MM.1S (cell line): ENCODE results near the gene TAPT1.

Source experiments
- DNase-seq: peaks from one replicate; pipeline ENCODE4 v3.0.0-alpha.2; 2015
- H2AFZ ChIP-seq: fragments of 300-600 bp; sonication (generic); 2 replicates; pipeline ENCODE4 v1.6.0; 2016; ENCODE audit warnings: antibody characterized with exemption, low read length
- H3F3A ChIP-seq: fragments of 300-600 bp; sonication (generic); 2 replicates; pipeline ENCODE4 v1.6.1; 2016; ENCODE audit warnings: mild to moderate bottlenecking, antibody characterized with exemption, low read length, moderate library complexity, mixed read lengths; ENCODE audit not compliant: insufficient read depth
- H3K27ac ChIP-seq: fragments of 300-600 bp; sonication (generic); 2 replicates; pipeline ENCODE4 v1.5.1; 2016; ENCODE audit warnings: mild to moderate bottlenecking, low read length
- H3K27me3 ChIP-seq: fragments of 300-600 bp; sonication (generic); replicated peaks from 2 replicates; pipeline ENCODE4 v1.6.0; 2016; ENCODE audit warnings: low read length; ENCODE audit not compliant: insufficient read depth
- H3K36me3 ChIP-seq: fragments of 300-600 bp; sonication (generic); replicated peaks from 2 replicates; pipeline ENCODE4 v1.6.1; 2016; ENCODE audit warnings: mild to moderate bottlenecking, low read length, mixed read lengths; ENCODE audit not compliant: insufficient read depth
- H3K4me1 ChIP-seq: fragments of 300-600 bp; sonication (generic); 2 replicates; pipeline ENCODE4 v1.6.1; 2016; ENCODE audit warnings: low read length, mixed read lengths
- H3K4me2 ChIP-seq: fragments of 300-600 bp; sonication (generic); 2 replicates; pipeline ENCODE4 v1.6.0; 2016; ENCODE audit warnings: low read depth, low read length
- H3K4me3 ChIP-seq: fragments of 300-600 bp; sonication (generic); 2 replicates; pipeline ENCODE4 v1.5.1; 2016; ENCODE audit warnings: low read length, mixed read lengths
- H3K79me2 ChIP-seq: fragments of 300-600 bp; sonication (generic); 2 replicates; pipeline ENCODE4 v1.6.1; 2016; ENCODE audit warnings: mixed run types, low read length, mixed read lengths
- H3K9ac ChIP-seq: fragments of 300-600 bp; sonication (generic); 2 replicates; pipeline ENCODE4 v1.6.1; 2016; ENCODE audit warnings: low read length, mixed read lengths
- H3K9me2 ChIP-seq: fragments of 300-600 bp; sonication (generic); replicated peaks from 2 replicates; pipeline ENCODE4 v1.6.1; 2016; ENCODE audit warnings: mild to moderate bottlenecking, low read length, mixed read lengths; ENCODE audit not compliant: insufficient read depth
- H3K9me3 ChIP-seq: fragments of 300-600 bp; sonication (generic); replicated peaks from 2 replicates; pipeline ENCODE4 v1.6.1; 2016; ENCODE audit warnings: mild to moderate bottlenecking, low read length, mixed read lengths; ENCODE audit not compliant: insufficient read depth
- H4K20me1 ChIP-seq: fragments of 300-600 bp; sonication (generic); 2 replicates; pipeline ENCODE4 v1.6.1; 2016; ENCODE audit warnings: mild to moderate bottlenecking, low read length, moderate library complexity, mixed read lengths; ENCODE audit not compliant: insufficient read depth
- EZH2 ChIP-seq: fragments of 300-600 bp; sonication (generic); optimal IDR thresholded peaks from 2 replicates; pipeline ENCODE3; 2017; ENCODE audit warnings: low read depth, mild to moderate bottlenecking, antibody characterized with exemption, low read length, mixed read lengths
- EZH2phosphoT487 ChIP-seq: fragments of 300-600 bp; sonication (generic); IDR thresholded peaks from 2 replicates; pipeline ENCODE4 v1.6.1; 2018; ENCODE audit warnings: antibody characterized with exemption, low read length
- TF ChIP-seq, protein P1 (sequence below): fragments of 300-600 bp; sonication (generic); IDR thresholded peaks from 2 replicates; pipeline ENCODE4 v1.5.1; 2016; ENCODE audit warnings: antibody characterized with exemption, low read length, mixed read lengths

TAPT1 gene

DNA sequence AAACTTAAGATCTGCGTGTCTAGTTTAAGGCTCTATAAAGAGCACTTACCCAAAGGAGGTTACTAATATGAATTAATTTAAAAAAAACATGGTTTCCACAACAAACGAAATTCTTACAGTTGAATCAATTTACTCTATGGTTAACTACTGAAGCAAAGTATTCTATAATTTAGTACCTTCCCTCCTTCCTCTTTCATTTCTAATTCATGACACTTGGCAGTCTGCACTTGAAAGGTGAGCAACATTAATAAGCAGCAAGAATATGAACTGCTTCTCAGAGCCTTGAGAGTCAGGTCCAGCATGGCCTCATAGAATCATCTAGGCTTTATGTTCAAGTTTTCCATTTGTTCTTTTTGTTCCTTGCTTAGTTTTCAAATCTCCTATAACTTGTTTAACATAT is 42.7 kb downstream of the TAPT1 start:
- DNase-seq: no peak
- Histone ChIP-seq H3K36me3 (no peaks in the 10 kb centered on the region), H3K9me2 (no peaks in the 10 kb centered on the region), H3K4me2 (no peak overlapping the region), H3K9ac (no peak overlapping the region), H3K4me3 (no peak overlapping the region), H3K9me3 (no peaks in the 10 kb centered on the region), H3K27ac (no peak overlapping the region), H3F3A (no peaks in the 10 kb centered on the region), H2AFZ (no peak overlapping the region), H4K20me1 (no peaks in the 10 kb centered on the region), H3K27me3 (no peaks in the 10 kb centered on the region), H3K79me2 (no peaks in the 10 kb centered on the region), H3K4me1 (no peaks in the 10 kb centered on the region)
- no peak for TF ChIP-seq EZH2phosphoT487
- TF ChIP-seq, protein P1, sequence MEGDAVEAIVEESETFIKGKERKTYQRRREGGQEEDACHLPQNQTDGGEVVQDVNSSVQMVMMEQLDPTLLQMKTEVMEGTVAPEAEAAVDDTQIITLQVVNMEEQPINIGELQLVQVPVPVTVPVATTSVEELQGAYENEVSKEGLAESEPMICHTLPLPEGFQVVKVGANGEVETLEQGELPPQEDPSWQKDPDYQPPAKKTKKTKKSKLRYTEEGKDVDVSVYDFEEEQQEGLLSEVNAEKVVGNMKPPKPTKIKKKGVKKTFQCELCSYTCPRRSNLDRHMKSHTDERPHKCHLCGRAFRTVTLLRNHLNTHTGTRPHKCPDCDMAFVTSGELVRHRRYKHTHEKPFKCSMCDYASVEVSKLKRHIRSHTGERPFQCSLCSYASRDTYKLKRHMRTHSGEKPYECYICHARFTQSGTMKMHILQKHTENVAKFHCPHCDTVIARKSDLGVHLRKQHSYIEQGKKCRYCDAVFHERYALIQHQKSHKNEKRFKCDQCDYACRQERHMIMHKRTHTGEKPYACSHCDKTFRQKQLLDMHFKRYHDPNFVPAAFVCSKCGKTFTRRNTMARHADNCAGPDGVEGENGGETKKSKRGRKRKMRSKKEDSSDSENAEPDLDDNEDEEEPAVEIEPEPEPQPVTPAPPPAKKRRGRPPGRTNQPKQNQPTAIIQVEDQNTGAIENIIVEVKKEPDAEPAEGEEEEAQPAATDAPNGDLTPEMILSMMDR: no peak
- TF ChIP-seq EZH2: no peak

DNA sequence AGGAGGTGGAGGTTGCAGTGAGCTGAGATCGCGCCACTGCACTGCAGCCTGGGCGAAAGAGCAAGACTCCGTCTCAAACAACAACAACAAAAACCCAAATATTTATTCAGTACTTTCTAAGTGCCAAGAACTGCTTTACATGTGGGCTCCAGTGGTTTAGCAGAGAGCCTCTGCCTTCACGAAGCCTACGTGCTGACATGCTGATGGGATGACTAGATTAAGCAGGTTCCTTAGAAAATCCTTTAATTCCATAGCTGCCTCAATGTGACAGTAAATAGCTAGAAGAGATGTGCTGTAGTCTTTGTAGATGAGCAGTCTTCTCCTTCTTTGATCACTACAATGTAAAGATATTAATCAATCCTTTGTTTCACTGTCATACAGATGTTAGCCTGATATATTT is 49.6 kb downstream of the TAPT1 start:
- Histone ChIP-seq H3F3A (no peaks in the 10 kb centered on the region), H3K4me2 (no peak overlapping the region)
- DNase-seq: no peak

DNA sequence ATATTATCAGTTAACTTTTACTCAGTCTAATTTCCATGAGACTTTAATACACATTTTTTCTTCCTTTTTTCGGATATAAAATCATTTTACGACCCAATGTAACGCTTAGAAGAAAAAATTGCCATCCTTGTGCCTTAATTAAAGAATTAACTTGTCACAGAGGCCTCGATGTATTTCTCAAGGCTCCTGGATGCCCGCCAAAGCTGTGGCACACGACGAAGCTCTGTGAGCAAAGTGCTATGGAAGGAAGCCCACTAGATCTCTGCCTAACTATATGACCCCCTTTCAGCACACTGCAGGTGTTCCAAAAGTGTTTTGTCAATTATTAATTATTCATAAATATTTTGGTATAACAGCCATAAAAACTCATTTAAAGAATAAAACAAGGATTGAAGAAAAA is 54.4 kb downstream of the TAPT1 start:
- Histone ChIP-seq H3K4me1 (no peaks in the 10 kb centered on the region), H2AFZ (no peak overlapping the region), H3K9me3 (no peaks in the 10 kb centered on the region), H3K27ac (no peak overlapping the region), H3K9me2 (no peaks in the 10 kb centered on the region), H3K4me3 (no peak overlapping the region), H3K79me2 (no peaks in the 10 kb centered on the region), H3K36me3 (no peaks in the 10 kb centered on the region; the same call in 1 of the 2 replicates), H3K4me2 (no peak overlapping the region), H3K9ac (no peak overlapping the region), H3F3A (no peaks in the 10 kb centered on the region), H3K27me3 (no peaks in the 10 kb centered on the region), H4K20me1 (no peaks in the 10 kb centered on the region)
- no peak for DNase-seq
- TF ChIP-seq EZH2phosphoT487 (no peak), EZH2 (no peak)
- TF ChIP-seq, protein P1: no peak

More for the DNA sequence above, 49.6 kb downstream of the TAPT1 start:
- no peaks in the 10 kb centered on the region for H4K20me1 ChIP-seq
- H3K9me3 ChIP-seq: no peaks in the 10 kb centered on the region
- H3K9ac ChIP-seq: no peak overlapping the region
- H3K36me3 ChIP-seq: no peaks in the 10 kb centered on the region; the same call in 1 of the 2 replicates
- H3K9me2 ChIP-seq: no peaks in the 10 kb centered on the region
- no peaks in the 10 kb centered on the region for H3K79me2 ChIP-seq
- H3K4me1 ChIP-seq: no peaks in the 10 kb centered on the region
- no peak for TF ChIP-seq EZH2
- TF ChIP-seq, protein P1: no peak
- no peak overlapping the region for H2AFZ ChIP-seq
- H3K4me3 ChIP-seq: no peak overlapping the region
- H3K27me3 ChIP-seq: no peaks in the 10 kb centered on the region
- no peak overlapping the region for H3K27ac ChIP-seq
